Heart left ventricle (tissue), 16 donors: ENCODE data around the gene MRPL21. TPM values are rescaled to one million over a fixed set of nuclear protein-coding genes. Genes with fewer than 3 reads are reported as not detected.
A peak's percentile ranks its signal among the peaks of the same experiment; 100 is the strongest.

Source experiments
- ATAC-seq, 4 donors: fragments of 200-7000 bp; cut with Tn5 transposase; one replicate each; pipeline ENCODE4 v1.9.1; 2020 to 2022; ENCODE audit warnings: moderate library complexity in 4 of 4, mild to moderate bottlenecking in 3 of 4, moderate number of reproducible peaks in 1 of 4
- DNase-seq, 5 donors: peaks; one replicate each; pipeline ENCODE4 v3.0.0-alpha.2; 2020
- H3K27ac ChIP-seq, 12 donors: fragments of 200-600 bp; sonication (generic) in 4 of 12; one replicate each; pipeline versions ENCODE4 v1.5.0 to v1.8.0; 2016 to 2022; ENCODE audit warnings: mild to moderate bottlenecking in 2 of 12
- H3K27me3 ChIP-seq, 9 donors: fragments of 200-600 bp; sonication (generic) in 2 of 9; one replicate each; pipeline versions ENCODE4 v1.5.1 to v1.8.0; 2016 to 2022; ENCODE audit warnings: mild to moderate bottlenecking in 3 of 9
- H3K36me3 ChIP-seq, 9 donors: fragments of 200-600 bp; sonication (generic) in 2 of 9; one replicate each; pipeline versions ENCODE4 v1.5.0 to v1.8.0; 2018 to 2022; ENCODE audit warnings: mild to moderate bottlenecking in 2 of 9
- H3K4me1 ChIP-seq, 12 donors: fragments of 200-600 bp; sonication (generic) in 4 of 12; one replicate each; pipeline versions ENCODE4 v1.5.0 to v1.8.0; 2016 to 2022; ENCODE audit warnings: mild to moderate bottlenecking in 3 of 12
- H3K4me3 ChIP-seq, 12 donors: fragments of 200-600 bp; sonication (generic) in 4 of 12; one replicate each; pipeline versions ENCODE4 v1.5.0 to v1.8.0; 2017 to 2022; ENCODE audit warnings: mild to moderate bottlenecking in 9 of 12, moderate library complexity in 4 of 12
- H3K9me3 ChIP-seq, 12 donors: fragments of 200-600 bp; sonication (generic) in 4 of 12; one replicate each; pipeline versions ENCODE4 v1.5.0 to v1.8.0; 2016 to 2022; ENCODE audit warnings: mild to moderate bottlenecking in 1 of 12
- CTCF ChIP-seq, 12 donors: fragments of 200-600 bp; sonication (generic) in 4 of 12; IDR thresholded peaks; one replicate each; pipeline versions ENCODE4 v1.5.0 to v1.8.0; 2018 to 2022; ENCODE audit warnings: antibody characterized with exemption in 12 of 12, mild to moderate bottlenecking in 5 of 12
- POLR2A ChIP-seq, 2 donors: fragments of 450-650 bp; IDR thresholded peaks; one replicate each; pipeline ENCODE4 v1.6.1; 2017; ENCODE audit warnings: antibody characterized with exemption in 2 of 2, mild to moderate bottlenecking in 2 of 2, moderate library complexity in 2 of 2
- WGBS, 4 donors: extraction: QIAGEN DNeasy Blood & Tissue Kit in 2 of 4; methylation state at CpG; one replicate each; pipeline versions ENCODE4 v1.1.5 to v1.1.7; 2013 to 2018; 5-methylcytosine and 5-hydroxymethylcytosine counted together
- intact Hi-C, 10 donors: fragments of 100-400 bp; cut with DNase I; formaldehyde crosslinking; loops; one replicate each; pipeline versions ENCODE4 v1.11.1 to v1.14.2; 2022
- polyA plus RNA-seq, 2 donors: library from polyadenylated mRNA; stranded (reverse); fragments of 200-250 nt; gene quantifications; one replicate each; pipeline ENCODE4 v1.2.3, GENCODE V29; 2013
- total RNA-seq, 9 donors: library from RNA; depleted of rRNA in 2 of 9; stranded (reverse); fragments of >200 nt in 2 of 9; fragmentation: NEBNext Ultra II Directional in 3 of 9; extraction: Animal tissue kit (Norgen Biotek cat#: 25700) in 3 of 9; gene quantifications; one replicate each; pipeline versions ENCODE4 v1.1.0 to v1.2.4, GENCODE V29; 2016 to 2023
- donor health status: ischemic (EF 13 %, LVEDD 7.1; RV severe dilation, severe dysfunction).
- donor health status: healthy with polysubstance abuse.
- donor health status: DM: no; HTN: yes; CAD: no.
- donor health status: DM: no; HTN: no; CAD: no.
- donor health status: ischemic (EF 25% LVEDD 6.9; RV normal size, moderate dysfunction).
- donor health status: ischemic (EF 25% LVEDD 5.7; RV mildly dilated, moderate dysfunction).
- donor health status: healthy.
- donor health status: DM: yes; HTN: yes; CAD: no.
- donor health status: ischemic (EF 35%, LVEDD 5.7; RV mildly dilated, moderate dysfunction).
- donor health status: nonischemic (EF 11% LVEDD 7.7; RV severe dilation, severe dysfunction).
- donor health status: DM: yes; HTN: yes; CAD: no.
- donor health status: PGD.
- donor health status: ischemic (EF 29% LVEDD 5.4; RV normal size, mild dysfunction).
- donor health status: nonischemic (EF 23%, LVEDD 6.1; RV moderate dilation, normal function).

MRPL21 gene
- total and polyA plus RNA-seq, 11 donors = 59.9 to 230 (median 88.8) TPM

DNA sequence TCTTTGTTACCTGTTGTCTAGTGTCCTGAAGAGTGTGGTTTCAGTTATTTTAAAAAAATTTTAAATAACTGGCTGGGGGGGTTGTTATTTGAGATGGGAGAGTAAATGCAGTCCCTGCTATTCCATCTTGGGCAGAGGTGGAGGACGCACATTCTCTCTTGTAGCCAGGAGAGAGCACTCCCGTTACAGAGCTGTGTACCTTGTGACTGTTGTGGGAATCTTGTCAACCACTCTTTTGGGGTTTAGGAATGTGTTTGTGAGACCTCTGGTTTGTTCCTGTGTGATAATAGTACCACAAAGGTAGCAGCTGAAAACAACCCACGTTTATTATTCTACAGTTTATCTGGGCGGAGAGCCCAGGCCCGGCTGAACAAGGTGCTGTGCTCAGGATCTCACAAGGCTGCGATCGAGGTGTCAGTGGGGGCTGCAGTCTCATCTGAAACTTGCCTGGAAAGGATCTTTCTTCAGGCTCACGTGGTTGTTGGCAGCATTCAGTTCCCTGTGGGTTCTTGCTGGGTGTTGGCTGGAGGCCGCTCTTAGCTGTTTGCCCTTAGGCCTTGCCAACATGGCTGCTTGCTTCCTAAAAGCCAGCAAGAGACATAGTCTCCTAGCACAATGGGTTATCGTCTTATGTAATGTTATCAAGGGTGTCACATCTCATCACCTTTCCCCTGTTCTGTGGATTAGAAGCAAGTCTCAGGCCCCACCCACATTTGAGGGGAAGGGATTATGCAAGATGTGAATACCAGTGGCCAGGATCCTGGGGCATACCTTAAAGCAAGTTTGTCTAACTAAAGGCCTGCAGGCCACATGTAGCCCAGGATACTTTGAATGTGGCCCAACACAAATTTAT, 20.7 kb upstream of the MRPL21 start:
- peaks cover 0 to 90% (median 69%) of the 10 kb centered on the region in 9 donors for H3K36me3 ChIP-seq
- peaks cover 13 to 29% (median 25%) of the 10 kb centered on the region in 12 donors for H3K4me1 ChIP-seq
- intact Hi-C loops = loop anchor here in 9 of 10 donors (10.0 kb wide), 3 partner anchors 121 to 721 kb away; partner anchors contain the start of genes TPCN2 (in 5 of the 9) and CCND1 (in 2 of the 9)
- no peak overlapping the region for H3K4me3 ChIP-seq
- TF ChIP-seq POLR2A (IDR thresholded peaks at IDR 0.05) = no peak
- peak in 2 of 12 donors; percentile 10 to 12 for TF ChIP-seq CTCF (IDR thresholded peaks at IDR 0.05)
- peak in 3 of 4 donors; percentile 38 to 76 (median 45) for ATAC-seq
- peaks cover 0 to 22% (median 16%) of the 10 kb centered on the region in 12 donors for H3K9me3 ChIP-seq
- 71 to 78% (median 76%) methylated on average over 7 to 10 of the region's 10 CpGs for WGBS, 4 donors
- DNase-seq = no peak
- no peaks in the 10 kb centered on the region for H3K27me3 ChIP-seq
- H3K27ac ChIP-seq = peak overlapping the region in 9 of 12 donors; percentile 19 to 82 (median 63)

DNA sequence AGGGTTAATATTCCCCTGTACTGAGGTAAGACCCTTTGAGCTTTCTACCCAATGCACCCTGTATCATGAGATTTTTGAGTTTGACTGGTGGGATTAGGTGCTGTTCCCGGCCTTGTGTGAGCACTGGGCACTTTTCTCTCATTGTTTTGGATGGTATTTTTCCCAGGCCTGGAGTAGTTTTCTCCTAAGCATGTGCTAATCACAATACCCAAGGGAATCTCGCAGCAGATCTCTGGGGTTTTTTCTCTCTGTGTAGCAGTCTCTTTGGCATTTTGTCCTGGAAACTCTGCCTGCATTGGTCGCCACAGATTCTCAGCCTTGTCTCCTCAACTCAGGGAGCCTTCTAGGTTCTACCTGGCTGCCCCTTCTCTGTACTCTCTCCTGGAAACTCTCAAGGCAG, 20.0 kb upstream of the MRPL21 start:
- no peak overlapping the region for H3K4me3 ChIP-seq
- TF ChIP-seq POLR2A (IDR thresholded peaks at IDR 0.05) = no peak
- TF ChIP-seq CTCF (IDR thresholded peaks at IDR 0.05) = no peak
- H3K27me3 ChIP-seq = no peaks in the 10 kb centered on the region
- H3K9me3 ChIP-seq = peaks cover 0 to 22% (median 16%) of the 10 kb centered on the region in 12 donors
- peaks cover 8 to 22% (median 18%) of the 10 kb centered on the region in 12 donors for H3K4me1 ChIP-seq
- intact Hi-C loops = loop anchor here in 9 of 10 donors (10.0 kb wide), 3 partner anchors 121 to 721 kb away; partner anchors contain the start of genes TPCN2 (in 5 of the 9) and CCND1 (in 2 of the 9)
- 76 to 90% (median 81%) methylated on average over 3 of the region's 3 CpGs for WGBS, 4 donors
- peak overlapping the region in 4 of 12 donors; percentile 3 to 82 (median 14) for H3K27ac ChIP-seq
- ATAC-seq (no peak), DNase-seq (no peak)
- H3K36me3 ChIP-seq = peaks cover 0 to 89% (median 72%) of the 10 kb centered on the region in 9 donors

- Histone ChIP-seq H3K36me3 (peaks cover 0 to 100% (median 94%) of the 10 kb centered on the region in 9 donors), H3K27me3 (no peaks in the 10 kb centered on the region), H3K4me3 (no peak overlapping the region), H3K27ac (no peak overlapping the region), H3K9me3 (no peaks in the 10 kb centered on the region), H3K4me1 (no peaks in the 10 kb centered on the region)
- intact Hi-C loops = no loop called here
- DNase-seq = peak in 1 of 5 donors; percentile 56
- ATAC-seq = no peak
- TF ChIP-seq CTCF (IDR thresholded peaks at IDR 0.05) (no peak), POLR2A (IDR thresholded peaks at IDR 0.05) (no peak)
- 88 to 94% (median 93%) methylated on average over 13 of the region's 13 CpGs for WGBS, 4 donors
These were observed 12.8 kb upstream of the MRPL21 start for GRCh38 chr11:68916439-68916838.

DNA sequence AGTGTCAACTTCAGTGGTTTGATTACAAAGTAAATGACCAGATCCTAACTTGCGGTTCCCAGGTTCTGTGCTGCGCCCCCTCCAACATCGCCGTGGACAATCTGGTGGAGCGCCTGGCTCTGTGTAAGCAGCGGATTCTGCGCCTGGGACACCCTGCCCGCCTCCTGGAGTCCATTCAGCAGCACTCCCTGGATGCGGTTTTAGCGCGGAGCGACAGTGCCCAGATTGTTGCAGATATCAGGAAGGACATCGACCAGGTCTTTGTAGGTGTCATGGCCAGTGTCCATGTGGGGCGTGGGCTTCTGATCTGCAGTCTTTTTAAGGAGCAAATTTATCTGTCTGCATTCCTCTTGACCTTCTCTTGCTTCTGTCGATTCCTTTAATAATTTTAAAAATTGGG, 11.1 kb upstream of the MRPL21 start:
- no peak for TF ChIP-seq POLR2A (IDR thresholded peaks at IDR 0.05)
- Histone ChIP-seq H3K36me3 (peaks cover 0 to 100% (median 96%) of the 10 kb centered on the region in 9 donors), H3K9me3 (no peaks in the 10 kb centered on the region), H3K27me3 (no peaks in the 10 kb centered on the region), H3K27ac (no peak overlapping the region), H3K4me3 (no peak overlapping the region), H3K4me1 (no peaks in the 10 kb centered on the region)
- intact Hi-C loops = no loop called here
- peak in 1 of 5 donors; percentile 20 for DNase-seq
- 92 to 97% (median 97%) methylated on average over 13 to 15 of the region's 15 CpGs for WGBS, 4 donors
- no peak for ATAC-seq
